Measurements from ENCODE around the gene MGAT4A. TPM values are rescaled to one million over a fixed set of nuclear protein-coding genes. Genes with fewer than 3 reads are reported as not detected.
A peak's percentile ranks its signal among the peaks of the same experiment; 100 is the strongest.
"Not testable (repeated sequence)": the region's sequence is repeated elsewhere in the genome, so short reads cannot be mapped to it uniquely, and the experiment has no call there.

Gene MGAT4A
- polyA plus RNA-seq, 1 donor: 33.4 TPM

- peak; percentile 65 for DNase-seq
Measured at GRCh38 chr2:98702858-98703620, 27.9 kb downstream of the MGAT4A start.

GRCh38 chr2:98702127-98702802 lies 28.7 kb downstream of the MGAT4A start:
- no peak for DNase-seq

- no peak for DNase-seq
Measured at GRCh38 chr2:98701230-98701629, 29.7 kb downstream of the MGAT4A start.

- no peak for DNase-seq
Measured at GRCh38 chr2:98698896-98699295, 32.0 kb downstream of the MGAT4A start.

- no peak for DNase-seq
Measured at GRCh38 chr2:98697651-98698337, 33.1 kb downstream of the MGAT4A start.

- DNase-seq: no peak
Measured at GRCh38 chr2:98696200-98696599, 34.7 kb downstream of the MGAT4A start.

- no peak for DNase-seq
Measured at GRCh38 chr2:98695255-98695654, 35.7 kb downstream of the MGAT4A start.

GRCh38 chr2:98693477-98693876 lies 37.5 kb downstream of the MGAT4A start:
- no peak for DNase-seq

GRCh38 chr2:98692090-98693054 lies 38.6 kb downstream of the MGAT4A start:
- no peak for DNase-seq

GRCh38 chr2:98691303-98691702 lies 39.6 kb downstream of the MGAT4A start:
- no peak for DNase-seq

GRCh38 chr2:98685930-98686887 lies 44.7 kb downstream of the MGAT4A start:
- DNase-seq: no peak

- DNase-seq: no peak
Measured at GRCh38 chr2:98683728-98684127, 47.2 kb downstream of the MGAT4A start.

- DNase-seq: no peak
Measured at GRCh38 chr2:98676742-98677141, 54.2 kb downstream of the MGAT4A start.

- no peak for DNase-seq
Measured at GRCh38 chr2:98674233-98674964, 56.5 kb downstream of the MGAT4A start.

GRCh38 chr2:98669675-98670074 lies 61.3 kb downstream of the MGAT4A start:
- DNase-seq: no peak

GRCh38 chr2:98665677-98666076 lies 65.3 kb downstream of the MGAT4A start:
- DNase-seq: no peak

GRCh38 chr2:98664323-98664722 lies 66.6 kb downstream of the MGAT4A start:
- no peak for DNase-seq

- DNase-seq: no peak
Measured at GRCh38 chr2:98663511-98664090, 67.3 kb downstream of the MGAT4A start.

- DNase-seq: not testable (repeated sequence)
Measured at GRCh38 chr2:98659491-98659840, 71.5 kb downstream of the MGAT4A start.
